ENCODE measurements around the gene FAM24B.

Gene FAM24B

DNA sequence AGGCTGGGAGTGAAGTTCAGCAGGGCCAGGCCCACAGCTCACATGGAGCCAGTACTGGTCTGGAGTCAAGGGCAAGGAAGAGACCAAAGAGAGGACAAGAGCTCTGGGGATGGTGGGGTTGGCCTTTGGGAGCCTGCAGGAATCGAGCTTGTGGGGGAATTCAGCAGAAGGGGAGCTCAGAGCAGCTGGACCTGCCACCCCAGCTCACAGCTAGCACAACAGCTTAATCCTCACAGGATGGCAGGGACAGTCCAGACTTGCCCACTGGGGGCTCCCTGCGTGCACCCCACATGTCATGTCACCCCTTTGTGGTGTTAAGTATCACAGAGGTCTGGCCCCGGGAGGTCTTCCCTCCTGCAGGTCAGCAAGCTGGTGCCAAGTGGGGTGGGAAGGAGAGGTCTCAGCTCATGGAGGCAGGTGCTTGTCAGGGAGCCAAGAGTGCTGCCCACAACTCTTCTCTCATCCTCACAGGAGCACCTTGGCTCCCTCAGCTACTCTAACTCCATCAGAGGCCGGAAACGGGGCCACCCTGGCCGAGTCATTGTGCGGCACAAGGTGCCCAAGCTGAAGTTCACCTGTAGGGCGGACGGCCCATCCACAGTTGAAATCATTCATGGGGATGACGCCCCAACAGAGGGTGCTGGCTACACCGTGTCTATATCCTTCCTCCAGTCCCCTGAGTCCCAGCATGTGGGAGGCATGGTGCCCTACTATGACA, 56.2 kb downstream of the FAM24B start:
- Mint-ChIP-seq H3K36me3 (no peaks in the 10 kb centered on the region), H3K4me3 (no peak overlapping the region), H3K27me3 (peaks cover 19% of the 10 kb centered on the region), H3K27ac (no peak overlapping the region), H3K9me3 (ENCODE audit: low read depth) (no peaks in the 10 kb centered on the region), H3K4me1 (ENCODE audit: low read depth) (no peaks in the 10 kb centered on the region)

DNA sequence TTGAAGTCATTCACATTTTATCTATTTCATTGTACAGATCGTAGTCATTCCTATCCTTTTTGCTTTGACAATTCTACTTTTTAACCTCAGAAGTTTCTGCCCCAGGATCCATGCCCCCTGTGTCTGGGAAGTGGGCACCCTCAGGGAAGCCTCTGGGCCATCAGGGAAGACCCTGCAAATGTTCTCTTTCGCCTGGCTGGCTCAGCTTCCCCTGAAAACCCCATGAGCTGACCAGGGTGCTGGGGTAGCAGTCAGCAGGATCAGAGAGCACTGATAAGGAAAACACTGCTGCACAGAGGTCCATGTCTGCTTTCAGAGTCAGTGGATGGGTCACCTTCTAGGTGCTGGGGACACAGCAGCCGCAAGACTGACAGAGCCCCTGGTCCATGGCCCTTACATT, 57.6 kb downstream of the FAM24B start:
- no peaks in the 10 kb centered on the region for H3K36me3 Mint-ChIP-seq
- H3K27me3 Mint-ChIP-seq = peaks cover 25% of the 10 kb centered on the region
- H3K4me3 Mint-ChIP-seq = no peak overlapping the region

DNA sequence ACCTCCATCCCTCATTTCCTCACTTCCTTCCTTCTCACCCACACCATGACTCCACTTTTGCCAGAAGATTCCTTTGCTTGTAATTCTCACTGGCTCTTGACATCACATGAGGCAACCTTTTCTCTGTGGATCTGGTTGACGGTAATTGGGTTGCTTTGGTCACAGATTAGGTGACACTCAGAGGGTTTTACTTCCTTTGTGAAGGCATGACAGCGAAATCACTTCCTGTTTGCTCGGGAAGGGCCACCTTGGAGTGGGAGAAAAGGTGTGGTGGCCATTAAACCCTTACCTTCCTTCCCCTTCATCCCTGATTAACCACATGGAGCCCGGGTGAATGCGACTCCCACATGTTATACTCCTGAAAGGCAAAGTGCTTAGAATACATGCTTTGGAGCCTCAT, 63.9 kb downstream of the FAM24B start:
- Mint-ChIP-seq H3K9me3 (ENCODE audit: low read depth) (no peaks in the 10 kb centered on the region), H3K4me3 (no peak overlapping the region), H3K36me3 (no peaks in the 10 kb centered on the region), H3K27me3 (peaks cover 24% of the 10 kb centered on the region), H3K4me1 (ENCODE audit: low read depth) (no peaks in the 10 kb centered on the region), H3K27ac (no peak overlapping the region)

More for the DNA sequence above, 57.6 kb downstream of the FAM24B start:
- Mint-ChIP-seq H3K4me1 (ENCODE audit: low read depth) (no peaks in the 10 kb centered on the region), H3K9me3 (ENCODE audit: low read depth) (no peaks in the 10 kb centered on the region), H3K27ac (no peak overlapping the region)

DNA sequence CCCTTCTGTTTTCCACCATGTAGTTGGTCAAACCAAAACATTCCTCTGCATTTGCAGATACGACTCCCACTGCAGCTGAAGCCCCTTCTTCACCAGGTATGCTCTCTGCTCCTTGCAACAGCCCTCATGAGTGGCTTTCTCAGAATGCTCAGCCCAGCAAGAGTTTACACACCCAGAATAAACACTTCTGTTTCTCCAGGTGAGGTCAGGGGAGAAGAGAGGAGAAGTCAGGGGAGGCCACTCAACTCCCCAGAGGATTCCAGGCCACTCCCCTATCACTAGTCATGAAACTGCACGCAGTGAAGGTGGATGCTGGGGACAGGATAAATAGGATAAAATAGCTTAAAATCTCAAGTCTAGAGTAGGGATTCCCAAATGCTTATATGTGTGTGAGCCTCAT, 64.9 kb downstream of the FAM24B start:
- H3K36me3 Mint-ChIP-seq = no peaks in the 10 kb centered on the region
- H3K27ac Mint-ChIP-seq = no peak overlapping the region
- no peaks in the 10 kb centered on the region for H3K4me1 Mint-ChIP-seq (ENCODE audit: low read depth)
- no peaks in the 10 kb centered on the region for H3K9me3 Mint-ChIP-seq (ENCODE audit: low read depth)
- H3K4me3 Mint-ChIP-seq = no peak overlapping the region
- H3K27me3 Mint-ChIP-seq = peaks cover 22% of the 10 kb centered on the region

DNA sequence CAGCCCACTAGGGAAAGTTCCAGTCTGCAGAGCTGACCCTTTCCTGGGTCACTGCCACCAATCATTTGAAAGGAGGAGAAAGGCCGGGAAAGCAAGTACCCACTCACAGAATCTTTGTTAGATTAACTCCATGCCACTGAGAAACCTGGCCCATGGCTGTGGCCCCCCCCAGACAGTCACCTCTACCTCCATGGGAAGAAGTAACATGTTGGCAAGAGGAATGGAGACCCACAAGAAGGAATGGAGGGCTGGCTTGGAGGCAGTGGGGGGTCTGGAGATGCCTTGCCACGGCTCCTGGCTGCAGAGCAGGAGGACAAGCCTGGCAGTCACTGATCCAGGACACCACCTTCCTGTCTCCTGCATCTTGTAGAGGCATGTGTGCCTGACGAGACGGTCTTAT, 66.6 kb downstream of the FAM24B start:
- Mint-ChIP-seq H3K36me3 (no peaks in the 10 kb centered on the region), H3K27ac (no peak overlapping the region), H3K27me3 (peaks cover 17% of the 10 kb centered on the region), H3K9me3 (ENCODE audit: low read depth) (no peaks in the 10 kb centered on the region), H3K4me3 (no peak overlapping the region), H3K4me1 (ENCODE audit: low read depth) (no peaks in the 10 kb centered on the region)

DNA sequence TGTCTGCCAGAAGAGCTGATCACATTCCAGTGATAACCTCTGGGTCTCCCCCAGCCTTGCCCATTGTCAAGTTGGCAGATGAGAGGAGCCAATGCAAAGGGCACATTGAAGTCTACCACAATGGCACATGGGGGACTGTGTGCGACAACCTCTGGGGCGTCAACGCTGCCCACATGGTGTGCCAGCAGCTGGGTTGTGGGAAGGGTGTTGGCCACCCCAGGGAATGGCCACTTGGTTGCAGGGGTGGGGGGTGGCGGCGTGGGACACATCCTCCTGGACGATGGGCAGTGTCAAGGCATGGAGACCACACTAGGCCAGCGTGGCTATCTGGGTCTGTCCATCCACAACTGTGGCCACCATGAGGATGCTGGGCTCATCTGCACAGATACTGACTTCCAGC, 77.1 kb downstream of the FAM24B start:
- H3K9me3 Mint-ChIP-seq (ENCODE audit: low read depth) = no peaks in the 10 kb centered on the region
- peaks cover 9% of the 10 kb centered on the region for H3K27me3 Mint-ChIP-seq
- no peaks in the 10 kb centered on the region for H3K4me1 Mint-ChIP-seq (ENCODE audit: low read depth)
- no peak overlapping the region for H3K4me3 Mint-ChIP-seq
- H3K36me3 Mint-ChIP-seq = no peaks in the 10 kb centered on the region
- H3K27ac Mint-ChIP-seq = no peak overlapping the region
